Measurements from ENCODE around the gene ARHGAP15.

Gene ARHGAP15

DNA sequence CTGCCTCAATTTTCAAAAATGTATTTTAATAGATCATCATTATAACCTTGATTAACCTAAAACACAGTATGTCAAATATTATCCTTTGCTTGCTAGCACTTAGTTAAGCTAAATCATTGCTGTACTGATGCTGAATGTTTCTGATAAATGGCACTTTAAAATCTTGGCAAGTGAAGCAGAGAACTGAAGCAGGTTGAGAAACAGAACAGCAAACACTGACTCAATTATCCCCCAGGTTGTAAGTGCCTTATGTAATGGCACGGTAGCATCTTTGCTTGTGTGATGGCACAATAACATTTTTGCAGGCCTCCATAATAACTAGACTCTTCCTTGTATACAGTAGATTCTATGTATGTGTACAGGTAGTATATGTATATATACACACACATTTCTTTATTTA lies 33.8 kb downstream of the ARHGAP15 start:
- H3K9me3 ChIP-seq = no peaks in the 10 kb centered on the region
- H3K4me1 ChIP-seq = peaks cover 15% of the 10 kb centered on the region
- no peak overlapping the region for H3K9ac ChIP-seq
- TF ChIP-seq Cebpa-rat (IDR thresholded peaks at IDR 0.05) = no peak
- H3K4me3 ChIP-seq = no peak overlapping the region
- H3K27ac ChIP-seq = no peak overlapping the region
- H3K27me3 ChIP-seq = no peaks in the 10 kb centered on the region
- no peak overlapping the region for H3K4me2 ChIP-seq
- 0 out of 2 replicates have a peak, but pooled peaks cover 13% of the 10 kb centered on the region for H3K36me3 ChIP-seq
- peaks cover 40% of the 10 kb centered on the region; the same call in 1 of the 2 replicates for H4K20me1 ChIP-seq

DNA sequence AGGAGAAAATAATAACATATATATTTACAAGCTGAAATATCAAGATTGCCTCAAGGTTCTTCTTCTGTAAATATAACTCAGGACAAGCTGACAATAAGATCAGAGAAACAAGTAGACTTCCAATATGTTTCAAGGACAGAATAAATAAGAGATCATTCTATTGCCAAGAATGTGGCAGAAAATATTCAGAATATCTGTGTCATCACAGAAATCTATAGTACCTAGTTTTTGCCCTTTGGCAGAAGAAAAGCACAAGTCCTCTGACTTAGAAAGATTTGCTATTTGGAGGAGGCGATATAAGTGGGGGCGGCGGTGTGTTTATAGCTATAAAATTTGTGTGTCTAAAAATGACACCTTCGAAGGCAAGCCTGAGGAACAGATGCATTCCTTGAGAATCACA lies 34.3 kb downstream of the ARHGAP15 start:
- H3K4me2 ChIP-seq = no peak overlapping the region
- no peak overlapping the region for H3K9ac ChIP-seq
- H3K27ac ChIP-seq = no peak overlapping the region
- TF ChIP-seq Cebpa-rat (IDR thresholded peaks at IDR 0.05) = no peak
- no peaks in the 10 kb centered on the region for H3K9me3 ChIP-seq
- no peaks in the 10 kb centered on the region for H3K27me3 ChIP-seq
- H3K36me3 ChIP-seq = 0 out of 2 replicates have a peak, but pooled peaks cover 13% of the 10 kb centered on the region
- no peak overlapping the region for H3K4me3 ChIP-seq
- peaks cover 41% of the 10 kb centered on the region; the same call in 1 of the 2 replicates for H4K20me1 ChIP-seq
- H3K4me1 ChIP-seq = peaks cover 12% of the 10 kb centered on the region

DNA sequence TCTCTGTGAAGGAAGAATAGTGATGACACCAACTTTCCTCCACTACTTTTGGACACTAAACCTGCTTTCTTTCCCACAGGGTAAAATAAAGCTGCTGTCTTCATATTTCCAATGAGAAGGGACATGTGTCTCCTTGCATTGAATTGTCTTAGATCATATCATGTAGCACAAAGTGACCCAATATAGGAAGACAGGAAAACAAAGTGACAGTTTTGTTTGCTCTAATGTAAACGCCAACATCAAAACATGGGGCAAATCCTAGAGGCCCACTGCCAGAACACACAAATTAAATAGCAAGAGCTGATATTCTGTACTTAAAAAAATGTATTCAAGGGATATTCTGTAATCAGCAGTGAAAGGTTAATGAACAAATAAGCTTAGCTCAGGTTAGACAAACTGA lies 36.1 kb downstream of the ARHGAP15 start:
- peaks cover 24% of the 10 kb centered on the region; the same call in 1 of the 2 replicates for H4K20me1 ChIP-seq
- H3K9ac ChIP-seq = no peak overlapping the region
- no peak overlapping the region for H3K4me2 ChIP-seq
- H3K27ac ChIP-seq = no peak overlapping the region
- TF ChIP-seq Cebpa-rat (IDR thresholded peaks at IDR 0.05) = no peak
- H3K36me3 ChIP-seq = 0 out of 2 replicates have a peak, but pooled peaks cover 21% of the 10 kb centered on the region
- no peak overlapping the region for H3K4me3 ChIP-seq
- H3K9me3 ChIP-seq = no peaks in the 10 kb centered on the region
- H3K27me3 ChIP-seq = no peaks in the 10 kb centered on the region
- no peaks in the 10 kb centered on the region for H3K4me1 ChIP-seq

DNA sequence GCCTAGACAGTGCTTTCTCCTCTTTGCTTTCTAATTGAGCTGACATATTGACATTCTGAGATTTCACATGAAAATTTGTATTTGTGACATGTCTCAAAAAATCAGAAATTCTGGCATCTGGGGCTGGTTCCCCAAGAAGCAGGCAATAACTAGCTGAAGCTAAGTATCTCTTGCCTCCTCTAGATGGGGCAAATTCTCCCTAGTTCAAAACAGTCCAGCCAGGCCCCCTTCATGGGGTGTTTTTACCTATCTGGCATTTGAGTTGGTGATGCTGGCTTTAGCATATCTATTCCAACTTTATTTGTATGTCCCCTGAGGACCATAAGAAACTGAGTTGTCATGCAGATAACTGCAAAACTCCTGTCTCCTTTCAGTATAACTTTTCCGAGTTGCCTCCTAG lies 39.9 kb downstream of the ARHGAP15 start:
- Histone ChIP-seq H3K4me2 (no peak overlapping the region), H3K9me3 (no peaks in the 10 kb centered on the region), H4K20me1 (peaks cover 12% of the 10 kb centered on the region; the same call in 1 of the 2 replicates), H3K27me3 (no peaks in the 10 kb centered on the region), H3K27ac (no peak overlapping the region), H3K4me1 (no peaks in the 10 kb centered on the region), H3K9ac (no peak overlapping the region), H3K4me3 (no peak overlapping the region), H3K36me3 (0 out of 2 replicates have a peak, but pooled peaks cover 13% of the 10 kb centered on the region)
- TF ChIP-seq Cebpa-rat (IDR thresholded peaks at IDR 0.05) = no peak

GRCh38 chr2:143171817-143172216 lies 42.6 kb downstream of the ARHGAP15 start:
- Histone ChIP-seq H3K9ac (no peak overlapping the region), H3K4me1 (peaks cover 4% of the 10 kb centered on the region), H3K27me3 (no peaks in the 10 kb centered on the region), H4K20me1 (peaks cover 12% of the 10 kb centered on the region; the same call in 1 of the 2 replicates), H3K4me2 (no peak overlapping the region), H3K9me3 (no peaks in the 10 kb centered on the region), H3K36me3 (0 out of 2 replicates have a peak, but pooled peaks cover 13% of the 10 kb centered on the region), H3K4me3 (no peak overlapping the region), H3K27ac (no peak overlapping the region)
- TF ChIP-seq Cebpa-rat (IDR thresholded peaks at IDR 0.05) = no peak

- Histone ChIP-seq H3K27ac (no peak overlapping the region), H3K9ac (no peak overlapping the region), H3K4me1 (peaks cover 13% of the 10 kb centered on the region), H4K20me1 (no peaks in the 10 kb centered on the region), H3K9me3 (peaks cover 13% of the 10 kb centered on the region), H3K27me3 (no peaks in the 10 kb centered on the region), H3K36me3 (peaks cover 15% of the 10 kb centered on the region), H3K4me3 (no peak overlapping the region), H3K4me2 (no peak overlapping the region)
- TF ChIP-seq Cebpa-rat (IDR thresholded peaks at IDR 0.05) = no peak
Observed at GRCh38 chr2:143175438-143175837, 46.2 kb downstream of the ARHGAP15 start.

DNA sequence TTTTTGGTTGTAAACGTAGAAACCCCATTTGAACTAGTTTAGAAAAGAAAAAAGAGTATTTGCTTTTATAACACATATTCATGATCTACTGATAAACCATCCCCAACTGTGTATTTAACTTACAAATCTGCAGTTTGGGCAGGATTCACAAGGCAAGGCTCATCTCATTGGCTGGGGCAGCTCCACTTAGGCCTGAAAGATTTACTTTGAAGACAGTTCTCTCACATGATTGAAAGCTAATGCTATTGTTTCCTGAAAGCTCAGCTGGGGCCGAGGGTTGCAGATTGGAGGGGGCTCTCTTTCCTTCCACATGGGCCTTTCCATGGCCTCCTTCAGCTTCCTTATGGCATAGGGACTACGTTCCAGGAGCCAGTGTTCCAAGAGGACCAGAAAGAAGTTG lies 47.4 kb downstream of the ARHGAP15 start:
- H3K4me1 ChIP-seq = peaks cover 13% of the 10 kb centered on the region
- H3K36me3 ChIP-seq = peaks cover 27% of the 10 kb centered on the region
- no peaks in the 10 kb centered on the region for H4K20me1 ChIP-seq
- peak overlapping the region; percentile 72 for H3K4me2 ChIP-seq
- H3K27me3 ChIP-seq = no peaks in the 10 kb centered on the region
- peaks cover 24% of the 10 kb centered on the region for H3K9me3 ChIP-seq
- TF ChIP-seq Cebpa-rat (IDR thresholded peaks at IDR 0.05) = no peak
- 0 out of 2 replicates have a peak overlapping the region, but pooled peaks have one; percentile 28 for H3K9ac ChIP-seq
- H3K4me3 ChIP-seq = peak overlapping the region; percentile 17; the same call in 1 of the 2 replicates
- H3K27ac ChIP-seq = peak overlapping the region; percentile 65

DNA sequence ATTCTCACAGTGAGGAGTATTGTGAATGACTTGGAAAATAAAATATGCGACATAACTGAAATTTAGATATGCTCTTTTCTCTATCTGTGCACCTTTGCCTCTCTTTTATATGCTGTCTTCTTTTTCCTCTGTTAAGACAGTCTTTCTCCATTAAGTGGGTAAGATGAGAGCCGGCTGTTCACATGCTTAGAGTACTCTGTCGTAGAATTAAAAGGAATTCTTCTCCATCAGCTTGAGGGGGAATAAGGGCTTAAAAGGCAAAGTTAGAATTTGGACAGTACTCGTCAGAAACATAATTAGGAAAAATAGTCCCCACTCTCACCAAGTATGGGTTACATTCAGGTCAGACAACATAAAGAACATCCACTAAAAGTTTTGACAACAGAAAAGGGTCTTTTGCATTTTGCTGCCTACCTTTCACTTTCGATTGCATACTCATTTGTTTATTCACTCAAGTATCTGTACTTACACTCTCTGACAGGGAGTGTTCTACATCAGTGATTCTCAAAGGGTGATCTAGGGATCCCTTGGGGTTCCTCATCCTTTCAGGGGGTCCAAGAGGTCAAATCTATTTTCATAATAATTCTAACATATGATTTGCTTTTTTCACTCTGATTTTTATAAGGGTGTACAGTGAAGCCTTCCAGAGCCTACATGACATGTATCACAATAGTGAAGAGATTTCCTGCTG lies 48.0 kb downstream of the ARHGAP15 start:
- H3K4me3 ChIP-seq = peak overlapping the region; percentile 17; the same call in 1 of the 2 replicates
- H3K36me3 ChIP-seq = peaks cover 33% of the 10 kb centered on the region
- peaks cover 13% of the 10 kb centered on the region for H3K4me1 ChIP-seq
- no peaks in the 10 kb centered on the region for H3K27me3 ChIP-seq
- peak overlapping the region; percentile 28; the same call in 1 of the 2 replicates for H3K9ac ChIP-seq
- no peak for TF ChIP-seq Cebpa-rat (IDR thresholded peaks at IDR 0.05)
- H3K9me3 ChIP-seq = peaks cover 29% of the 10 kb centered on the region
- H3K4me2 ChIP-seq = peak overlapping the region; percentile 72
- H4K20me1 ChIP-seq = no peaks in the 10 kb centered on the region
- H3K27ac ChIP-seq = peak overlapping the region; percentile 65

DNA sequence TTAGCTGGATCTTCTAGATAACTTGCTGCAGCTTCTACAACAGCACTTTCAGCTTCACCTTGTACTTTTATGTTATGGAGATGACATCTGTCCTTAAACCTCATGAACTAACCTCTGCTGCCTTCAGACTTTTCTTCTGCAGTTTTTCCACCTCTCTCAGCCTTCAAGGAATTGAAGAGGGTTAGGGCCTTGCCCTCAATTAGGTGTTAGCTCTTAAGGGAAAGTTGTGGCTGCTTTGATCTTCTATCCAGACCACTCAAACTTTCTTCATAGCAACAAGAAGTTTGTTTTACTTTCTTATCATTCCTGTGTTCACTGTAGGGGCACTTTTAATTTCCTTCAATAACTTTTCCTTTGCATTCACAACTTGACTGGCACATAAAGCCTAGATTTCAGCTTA lies 52.3 kb downstream of the ARHGAP15 start:
- Histone ChIP-seq H3K27me3 (no peaks in the 10 kb centered on the region), H3K27ac (no peak overlapping the region), H3K9me3 (peaks cover 29% of the 10 kb centered on the region), H3K4me3 (no peak overlapping the region), H3K4me2 (no peak overlapping the region), H3K36me3 (peaks cover 40% of the 10 kb centered on the region), H3K4me1 (peaks cover 12% of the 10 kb centered on the region), H4K20me1 (no peaks in the 10 kb centered on the region), H3K9ac (no peak overlapping the region)
- TF ChIP-seq Cebpa-rat (IDR thresholded peaks at IDR 0.05) = no peak

DNA sequence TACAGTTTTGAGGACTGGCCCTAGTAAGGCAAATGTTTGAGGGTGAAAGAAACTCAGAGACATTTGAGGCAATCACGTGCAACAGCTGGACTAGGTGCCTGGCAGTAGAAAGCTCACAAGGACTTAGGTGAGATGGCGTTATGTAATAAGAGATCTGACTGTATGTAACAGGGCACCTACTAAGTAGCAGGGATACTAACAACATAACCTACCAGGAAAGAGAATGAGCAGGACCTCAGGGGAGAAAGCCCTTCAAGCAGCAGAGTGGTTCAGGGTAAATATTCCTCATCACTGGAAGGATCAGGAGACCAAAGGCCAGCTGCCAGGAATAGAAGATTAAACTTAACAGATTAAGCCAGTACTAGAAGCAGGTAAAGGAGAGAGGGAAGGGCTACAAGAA lies 53.4 kb downstream of the ARHGAP15 start:
- Histone ChIP-seq H3K4me1 (0 out of 2 replicates have a peak, but pooled peaks cover under 1% of the 10 kb centered on the region), H3K27ac (no peak overlapping the region), H3K9me3 (peaks cover 29% of the 10 kb centered on the region), H4K20me1 (no peaks in the 10 kb centered on the region), H3K4me3 (no peak overlapping the region), H3K27me3 (no peaks in the 10 kb centered on the region), H3K4me2 (no peak overlapping the region), H3K36me3 (peaks cover 40% of the 10 kb centered on the region), H3K9ac (no peak overlapping the region)
- no peak for TF ChIP-seq Cebpa-rat (IDR thresholded peaks at IDR 0.05)

All from BLaER1 (cell line).